ENCODE results near the gene SCN5A.

The SCN5A gene

GRCh38 chr3:38556640-38557358 lies 92.7 kb downstream of the SCN5A start:
- no peak for DNase-seq

DNA sequence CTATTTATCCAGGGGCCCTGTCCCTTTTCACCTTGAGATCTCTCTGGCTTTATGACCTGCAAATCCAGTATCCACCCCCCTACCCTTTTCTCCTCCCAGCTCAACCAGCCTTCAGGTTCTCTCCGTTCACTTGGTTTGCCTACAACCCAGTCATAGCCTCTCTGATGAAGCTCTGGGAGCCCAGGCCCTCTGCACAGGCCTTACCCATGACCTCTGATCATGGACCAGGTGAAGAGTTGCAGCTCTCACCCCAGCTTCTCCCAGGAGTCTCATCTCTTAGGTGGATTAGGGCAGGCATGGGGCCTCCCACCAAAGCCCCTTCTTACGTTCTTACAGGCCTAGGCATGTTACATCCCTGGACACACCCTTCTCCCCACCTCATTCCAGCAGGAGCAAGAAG lies 93.6 kb downstream of the SCN5A start:
- no peak for DNase-seq

- no peak for DNase-seq
Measured at GRCh38 chr3:38555149-38555840, 94.2 kb downstream of the SCN5A start.

DNA sequence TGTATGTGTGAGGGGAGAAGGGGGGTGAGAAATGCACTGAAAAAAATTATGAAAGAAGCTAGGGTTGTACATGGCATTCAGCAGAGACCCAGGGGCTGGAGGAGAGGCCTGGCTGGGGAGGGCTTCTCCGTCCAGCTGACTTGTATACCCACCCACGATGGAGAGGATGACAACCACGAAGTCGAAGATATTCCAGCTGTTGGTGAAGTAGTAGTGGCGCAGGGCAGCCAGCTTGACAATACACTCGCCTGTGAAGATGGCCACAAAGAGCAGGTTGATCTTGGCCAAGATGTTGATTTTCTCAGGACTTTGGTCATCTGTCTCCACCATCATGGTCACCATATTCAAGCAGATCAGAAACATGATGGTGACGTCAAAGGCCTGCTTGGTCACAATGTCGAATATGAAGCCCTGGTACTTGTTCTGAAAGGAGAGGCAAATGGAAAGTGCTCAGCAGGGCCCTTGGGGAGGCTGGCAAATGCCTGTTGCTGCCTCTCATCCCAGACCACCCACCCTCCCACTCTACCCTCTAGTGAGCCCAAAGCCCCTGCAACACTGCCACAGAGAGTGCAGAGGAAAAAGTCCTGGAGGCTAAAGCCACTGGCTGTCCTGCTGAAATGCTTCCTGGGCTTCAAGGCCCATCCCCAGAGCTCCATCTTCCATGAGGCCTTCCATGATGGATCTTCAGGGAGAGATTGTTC lies 95.2 kb downstream of the SCN5A start:
- DNase-seq: no peak

- no peak for DNase-seq
Measured at GRCh38 chr3:38553071-38553470, 96.4 kb downstream of the SCN5A start.

DNA sequence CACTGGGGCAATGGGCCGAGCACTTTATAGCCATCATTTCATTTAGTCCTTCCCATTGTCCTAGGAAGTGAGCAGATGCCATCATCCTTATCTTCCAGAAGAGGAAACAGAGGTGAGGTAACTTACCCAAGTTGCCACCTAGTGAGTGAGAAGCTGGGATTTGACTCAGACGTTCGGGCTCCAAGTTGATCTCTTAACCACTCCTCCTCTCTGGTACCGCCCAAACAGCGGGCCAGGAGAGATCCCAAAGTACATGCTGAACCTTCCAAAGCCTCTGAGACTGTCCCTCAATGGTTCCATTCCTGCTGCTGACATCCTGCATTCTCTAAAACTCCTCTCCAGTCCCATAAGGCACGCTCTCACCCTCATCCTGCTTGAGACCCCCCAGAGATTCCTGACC lies 97.1 kb downstream of the SCN5A start:
- DNase-seq: no peak

- no peak for DNase-seq
Measured at GRCh38 chr3:38551026-38551832, 98.3 kb downstream of the SCN5A start.

GRCh38 chr3:38549957-38550840 lies 99.3 kb downstream of the SCN5A start:
- DNase-seq: no peak

- DNase-seq: no peak
Measured at GRCh38 chr3:38549486-38549885, 100.0 kb downstream of the SCN5A start.

DNA sequence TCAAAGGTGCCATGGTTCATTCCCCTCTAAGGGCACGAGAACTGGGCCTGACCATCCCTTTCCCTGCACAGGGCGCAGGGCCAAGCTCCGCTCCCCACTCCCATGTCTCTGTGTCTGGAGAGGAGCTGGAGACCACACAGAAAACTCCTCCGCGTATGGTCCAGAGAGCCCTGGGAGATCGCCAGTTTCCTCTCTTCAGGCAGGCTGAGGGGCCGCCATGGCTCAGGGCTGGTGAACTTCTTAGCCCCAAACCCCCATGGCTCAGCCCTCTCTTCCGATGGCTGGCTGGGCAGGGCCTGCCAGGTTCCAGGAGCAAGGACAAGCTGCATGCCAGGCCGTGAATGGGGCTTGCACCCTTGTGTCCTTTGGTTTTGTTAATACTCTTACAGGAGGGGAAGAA lies 100.4 kb downstream of the SCN5A start:
- DNase-seq: no peak

GRCh38 chr3:38548154-38548931 lies 101.1 kb downstream of the SCN5A start:
- DNase-seq: no peak

- no peak for DNase-seq
Measured at GRCh38 chr3:38545983-38546382, 103.5 kb downstream of the SCN5A start.

GRCh38 chr3:38545550-38545949 lies 103.9 kb downstream of the SCN5A start:
- no peak for DNase-seq

GRCh38 chr3:38544926-38545325 lies 104.6 kb downstream of the SCN5A start:
- no peak for DNase-seq

GRCh38 chr3:38543586-38543985 lies 105.9 kb downstream of the SCN5A start:
- DNase-seq: peak; percentile 9

DNA sequence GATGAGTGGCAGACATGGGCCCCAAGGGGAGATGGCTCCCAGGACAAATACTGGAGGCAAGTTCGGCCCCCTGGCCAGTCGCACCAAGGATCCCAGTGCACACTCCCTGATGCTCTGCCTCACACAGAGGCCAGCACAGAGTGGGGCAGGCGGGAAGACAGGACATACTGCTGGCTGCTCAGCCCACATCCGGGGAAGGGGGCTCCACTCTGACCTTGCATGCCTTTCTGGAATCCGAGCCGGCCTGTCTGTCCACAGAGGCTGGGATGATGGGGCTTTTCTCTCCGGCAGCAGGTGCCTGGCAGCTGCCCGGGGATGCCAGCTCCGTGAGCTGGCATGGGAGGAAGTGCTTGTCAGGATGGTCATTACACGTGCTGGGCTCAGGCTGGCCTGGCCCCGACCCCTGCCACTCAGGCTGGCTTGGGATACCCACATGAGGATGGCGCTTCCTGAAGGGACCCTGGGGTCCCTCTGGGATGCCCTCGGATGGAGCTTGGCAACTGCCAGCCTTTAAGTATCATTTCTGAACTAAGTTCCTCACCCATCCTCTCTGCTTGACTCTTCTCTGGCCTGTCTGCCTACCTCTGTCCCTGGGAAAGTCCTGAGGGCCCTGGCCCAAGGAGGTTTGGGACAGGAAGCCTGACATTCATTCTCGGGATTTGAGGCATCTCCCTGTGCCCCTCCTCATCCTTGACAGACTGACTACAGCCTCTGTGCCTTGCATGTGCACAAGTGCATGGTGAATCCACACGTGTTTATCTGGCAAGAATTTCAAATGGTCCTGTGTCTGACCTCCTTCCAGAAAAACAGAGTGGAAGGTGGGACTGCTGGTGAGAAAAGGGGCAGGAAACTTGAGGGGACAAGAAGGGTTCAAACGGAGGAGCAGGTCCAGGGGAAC lies 106.8 kb downstream of the SCN5A start:
- DNase-seq: peak; percentile 6

DNA sequence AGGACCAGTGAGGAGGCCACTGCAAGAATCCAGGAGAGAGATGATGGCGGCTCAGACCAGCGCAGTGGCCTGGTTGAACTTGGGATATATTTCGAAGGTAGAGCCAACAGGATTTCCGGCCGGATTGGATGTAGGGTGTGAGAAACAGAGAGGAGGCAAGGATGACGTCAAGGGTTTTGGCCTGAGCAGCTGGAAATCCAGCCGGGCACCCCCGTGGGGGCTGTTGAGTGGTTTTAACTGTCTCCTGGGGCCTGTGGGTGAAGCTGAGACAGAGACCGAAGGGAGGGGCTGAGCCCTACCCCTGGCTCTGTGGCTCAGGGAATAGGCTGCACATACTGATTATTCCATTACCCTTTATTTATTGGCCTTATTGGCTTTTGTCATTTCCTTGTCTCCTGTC lies 107.7 kb downstream of the SCN5A start:
- DNase-seq: no peak

DNA sequence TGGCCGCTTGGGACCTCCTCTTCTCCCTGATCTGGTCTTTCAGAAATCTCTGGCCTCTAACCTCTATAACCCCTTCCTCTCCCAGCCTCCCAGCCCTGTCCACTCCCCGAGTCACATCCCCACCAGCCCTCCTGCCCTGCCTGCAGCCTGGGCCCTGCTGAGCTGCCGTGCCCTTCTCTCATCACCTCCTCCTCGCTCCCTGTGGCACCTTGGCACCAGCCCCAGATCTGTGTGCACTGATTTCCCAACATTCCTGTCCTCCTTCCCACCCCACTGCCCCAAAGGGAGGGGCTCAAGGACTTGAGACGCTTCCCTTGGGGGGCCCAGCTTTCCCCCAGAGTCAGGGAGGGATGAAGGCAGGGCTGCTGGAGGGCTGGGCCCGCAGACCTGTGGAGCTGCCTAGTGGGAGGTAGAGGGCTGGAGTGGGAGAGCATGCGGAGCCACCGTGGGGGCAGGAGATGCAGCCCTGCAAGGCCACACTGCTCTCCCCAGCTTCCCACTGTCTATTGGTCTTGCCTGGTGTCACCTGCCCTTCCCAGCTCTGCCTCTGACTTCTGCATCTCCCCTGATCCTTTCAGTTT lies 110.6 kb downstream of the SCN5A start:
- DNase-seq: no peak

DNA sequence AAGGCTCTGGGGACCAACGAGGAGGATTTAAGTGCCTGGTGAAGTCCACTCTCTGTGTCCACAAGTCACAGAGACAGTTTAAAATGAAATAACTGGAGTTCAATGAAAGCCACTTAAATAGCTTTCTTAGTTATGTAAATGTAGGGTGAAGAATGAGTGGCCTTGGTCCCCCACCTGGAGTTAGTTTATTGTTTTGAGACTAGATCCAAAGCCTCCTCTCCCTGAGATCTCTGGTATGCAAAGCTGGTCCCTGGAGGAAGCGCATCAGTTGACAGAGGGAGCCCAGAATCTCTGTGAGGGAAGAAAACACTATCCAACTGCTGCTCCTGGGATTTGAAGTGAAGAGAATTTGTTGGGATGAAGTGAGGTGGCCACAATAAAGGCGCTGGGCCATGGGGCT lies 112.8 kb downstream of the SCN5A start:
- DNase-seq: no peak

DNA sequence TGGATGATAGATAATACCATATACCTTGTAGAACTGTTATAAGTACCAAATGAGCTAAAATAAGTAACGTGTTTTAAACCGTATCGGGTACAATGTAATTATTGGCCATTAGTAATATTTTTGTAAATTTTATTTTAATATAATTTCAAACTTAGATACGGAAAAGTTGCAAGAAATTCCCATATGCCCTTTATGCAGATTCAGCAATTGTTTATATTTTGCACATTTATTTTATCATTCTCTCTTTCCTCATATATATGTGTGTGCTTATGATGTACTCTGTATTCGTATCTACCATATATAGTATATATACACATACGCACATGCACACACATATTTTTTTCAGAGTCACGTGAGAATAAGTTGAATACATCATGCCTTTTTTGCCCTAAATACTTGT lies 114.9 kb downstream of the SCN5A start:
- DNase-seq: no peak

Data from fibroblast of skin of back (primary cell).